SU-DHL-6 (cell line): ENCODE data around the gene FOXD1.
"Not testable (repeated sequence)": the region's sequence is repeated elsewhere in the genome, so short reads cannot be mapped to it uniquely, and the experiment has no call there.

Experiments
- H2AFZ ChIP-seq: fragments of 200-600 bp; sonication (generic); 2 replicates; pipeline ENCODE4 v1.6.1; 2014; ENCODE audit warnings: low read depth, mild to moderate bottlenecking, moderate library complexity, mixed read lengths, antibody characterized with exemption, low read length; ENCODE audit not compliant: severe bottlenecking
- H3F3A ChIP-seq: fragments of 200-600 bp; shearing (Covaris generic); 2 replicates; pipeline ENCODE4 v1.6.0; 2016; ENCODE audit warnings: antibody characterized with exemption, mild to moderate bottlenecking; ENCODE audit not compliant: insufficient read depth
- H3K27ac ChIP-seq: fragments of 200-600 bp; sonication (generic); 2 replicates; pipeline ENCODE4 v1.5.1; 2016; ENCODE audit warnings: low read depth, mild to moderate bottlenecking, low read length, moderate library complexity, mixed read lengths
- H3K27me3 ChIP-seq: fragments of 200-600 bp; sonication (generic), shearing (Covaris generic); 2 replicates; pipeline ENCODE4 v1.6.0; 2014; ENCODE audit warnings: mild to moderate bottlenecking, low read length
- H3K36me3 ChIP-seq: fragments of 200-600 bp; sonication (generic); 2 replicates; pipeline ENCODE4 v1.6.1; 2014; ENCODE audit warnings: mild to moderate bottlenecking, low read length, mixed read lengths
- H3K4me2 ChIP-seq: fragments of 300-600, 200-600 bp; shearing (Covaris generic), sonication (generic); 2 replicates; pipeline ENCODE4 v1.6.0; 2014; ENCODE audit warnings: low read length, low read depth, mild to moderate bottlenecking; ENCODE audit not compliant: poor library complexity, severe bottlenecking
- H3K4me3 ChIP-seq: fragments of 200-600 bp; sonication (generic); 2 replicates; pipeline ENCODE4 v1.5.1; 2014; ENCODE audit warnings: antibody characterized with exemption, low read length, mild to moderate bottlenecking, mixed read lengths; ENCODE audit not compliant: insufficient read depth, poor library complexity, severe bottlenecking
- H3K79me2 ChIP-seq: fragments of 200-600 bp; sonication (generic); 2 replicates; pipeline ENCODE4 v1.6.1; 2014; ENCODE audit warnings: mild to moderate bottlenecking, low read length, moderate library complexity; ENCODE audit not compliant: insufficient read depth
- H3K9ac ChIP-seq: fragments of 200-600 bp; sonication (generic); 2 replicates; pipeline ENCODE4 v1.7.0; 2014; ENCODE audit warnings: mild to moderate bottlenecking, low read length
- H3K9me2 ChIP-seq: fragments of 200-600 bp; sonication (generic); replicated peaks from 2 replicates; pipeline ENCODE4 v1.6.1; 2014; ENCODE audit warnings: low read length; ENCODE audit not compliant: insufficient read depth
- H3K9me3 ChIP-seq: fragments of 200-600 bp; sonication (generic); 2 replicates; pipeline ENCODE4 v1.6.1; 2014; ENCODE audit warnings: low read length, mixed read lengths; ENCODE audit not compliant: insufficient read depth
- H4K20me1 ChIP-seq: fragments of 200-600 bp; sonication (generic); 2 replicates; pipeline ENCODE4 v1.6.1; 2014; ENCODE audit warnings: low read depth, mild to moderate bottlenecking, antibody characterized with exemption, low read length, moderate library complexity, mixed read lengths
- EZH2phosphoT487 ChIP-seq: fragments of 200-600 bp; sonication (generic), shearing (Covaris generic); conservative IDR thresholded peaks from 2 replicates; pipeline ENCODE4 v1.6.1; 2018; ENCODE audit warnings: mild to moderate bottlenecking, antibody characterized with exemption, low read length, moderate library complexity, mixed read lengths
- TF ChIP-seq, protein P1 (sequence below): fragments of 200-600 bp; sonication (generic); IDR thresholded peaks from one replicate; pipeline ENCODE4 v1.5.1; 2017; ENCODE audit warnings: antibody characterized with exemption, mild to moderate bottlenecking, low read length, moderate library complexity; ENCODE audit not compliant: insufficient read depth, poor library complexity, severe bottlenecking

Gene FOXD1

GRCh38 chr5:73487815-73488214, 39.2 kb upstream of the FOXD1 start:
- TF ChIP-seq, protein P1, sequence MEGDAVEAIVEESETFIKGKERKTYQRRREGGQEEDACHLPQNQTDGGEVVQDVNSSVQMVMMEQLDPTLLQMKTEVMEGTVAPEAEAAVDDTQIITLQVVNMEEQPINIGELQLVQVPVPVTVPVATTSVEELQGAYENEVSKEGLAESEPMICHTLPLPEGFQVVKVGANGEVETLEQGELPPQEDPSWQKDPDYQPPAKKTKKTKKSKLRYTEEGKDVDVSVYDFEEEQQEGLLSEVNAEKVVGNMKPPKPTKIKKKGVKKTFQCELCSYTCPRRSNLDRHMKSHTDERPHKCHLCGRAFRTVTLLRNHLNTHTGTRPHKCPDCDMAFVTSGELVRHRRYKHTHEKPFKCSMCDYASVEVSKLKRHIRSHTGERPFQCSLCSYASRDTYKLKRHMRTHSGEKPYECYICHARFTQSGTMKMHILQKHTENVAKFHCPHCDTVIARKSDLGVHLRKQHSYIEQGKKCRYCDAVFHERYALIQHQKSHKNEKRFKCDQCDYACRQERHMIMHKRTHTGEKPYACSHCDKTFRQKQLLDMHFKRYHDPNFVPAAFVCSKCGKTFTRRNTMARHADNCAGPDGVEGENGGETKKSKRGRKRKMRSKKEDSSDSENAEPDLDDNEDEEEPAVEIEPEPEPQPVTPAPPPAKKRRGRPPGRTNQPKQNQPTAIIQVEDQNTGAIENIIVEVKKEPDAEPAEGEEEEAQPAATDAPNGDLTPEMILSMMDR: no peak
- TF ChIP-seq EZH2phosphoT487: no peak
- no peaks in the 10 kb centered on the region for H3K9me2 ChIP-seq

GRCh38 chr5:73487257-73487656, 38.7 kb upstream of the FOXD1 start:
- H3K4me2 ChIP-seq, H3K27me3 ChIP-seq, H3F3A ChIP-seq, H3K79me2 ChIP-seq, H3K27ac ChIP-seq, H2AFZ ChIP-seq, H3K9ac ChIP-seq, H3K9me3 ChIP-seq, H4K20me1 ChIP-seq, H3K36me3 ChIP-seq, H3K4me3 ChIP-seq, H3K9me2 ChIP-seq: not testable (repeated sequence)

More at GRCh38 chr5:73487815-73488214, 39.2 kb upstream of the FOXD1 start:
- Histone ChIP-seq H3K27me3 (no peaks in the 10 kb centered on the region; the same call in 1 of the 2 replicates), H3K4me3 (no peak overlapping the region), H2AFZ (no peak overlapping the region), H3K9ac (no peak overlapping the region), H3K36me3 (no peaks in the 10 kb centered on the region), H3K79me2 (no peaks in the 10 kb centered on the region), H4K20me1 (no peaks in the 10 kb centered on the region), H3K27ac (no peak overlapping the region), H3K9me3 (no peaks in the 10 kb centered on the region), H3F3A (no peaks in the 10 kb centered on the region), H3K4me2 (no peak overlapping the region)

- no peaks in the 10 kb centered on the region for H3K79me2 ChIP-seq
- H3K9ac ChIP-seq: no peak overlapping the region
- no peaks in the 10 kb centered on the region for H3F3A ChIP-seq
- no peak overlapping the region for H2AFZ ChIP-seq
- H4K20me1 ChIP-seq: no peaks in the 10 kb centered on the region
- no peak overlapping the region for H3K4me3 ChIP-seq
- TF ChIP-seq, protein P1: no peak
- no peak for TF ChIP-seq EZH2phosphoT487
- H3K9me2 ChIP-seq: no peaks in the 10 kb centered on the region
- no peak overlapping the region for H3K4me2 ChIP-seq
- H3K27me3 ChIP-seq: no peaks in the 10 kb centered on the region; the same call in 1 of the 2 replicates
- no peaks in the 10 kb centered on the region for H3K9me3 ChIP-seq
- no peaks in the 10 kb centered on the region for H3K36me3 ChIP-seq
- H3K27ac ChIP-seq: no peak overlapping the region
Measured at GRCh38 chr5:73486119-73486899, 37.7 kb upstream of the FOXD1 start.

DNA sequence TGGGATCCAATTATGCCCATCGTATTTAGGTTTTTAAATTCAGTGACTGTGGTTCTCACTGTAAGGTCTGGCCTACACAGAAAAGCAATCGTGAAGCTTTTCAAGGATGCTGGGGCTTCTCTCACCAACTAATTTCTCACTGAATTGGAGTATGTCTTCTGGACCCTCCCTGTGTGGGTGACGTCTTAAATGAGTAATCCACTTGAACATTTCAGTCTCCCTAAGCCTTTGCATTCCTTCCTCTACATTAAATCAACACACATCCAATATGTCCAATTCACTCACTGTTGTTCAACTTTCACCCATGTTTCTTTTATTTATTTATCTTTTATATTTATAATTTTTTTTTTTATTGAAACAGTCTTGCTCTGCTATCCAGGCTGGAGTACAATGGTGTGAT, 37.1 kb upstream of the FOXD1 start:
- Histone ChIP-seq H3K79me2 (no peaks in the 10 kb centered on the region), H2AFZ (no peak overlapping the region), H3K27me3 (no peaks in the 10 kb centered on the region; the same call in 1 of the 2 replicates), H3K4me2 (no peak overlapping the region), H3K27ac (no peak overlapping the region), H3K4me3 (no peak overlapping the region), H3K9ac (no peak overlapping the region), H3K9me3 (no peaks in the 10 kb centered on the region), H3F3A (no peaks in the 10 kb centered on the region), H3K36me3 (no peaks in the 10 kb centered on the region), H3K9me2 (no peaks in the 10 kb centered on the region), H4K20me1 (no peaks in the 10 kb centered on the region)
- no peak for TF ChIP-seq EZH2phosphoT487
- TF ChIP-seq, protein P1: no peak
